ENCODE results near the gene FGFR1OP2.

DNA sequence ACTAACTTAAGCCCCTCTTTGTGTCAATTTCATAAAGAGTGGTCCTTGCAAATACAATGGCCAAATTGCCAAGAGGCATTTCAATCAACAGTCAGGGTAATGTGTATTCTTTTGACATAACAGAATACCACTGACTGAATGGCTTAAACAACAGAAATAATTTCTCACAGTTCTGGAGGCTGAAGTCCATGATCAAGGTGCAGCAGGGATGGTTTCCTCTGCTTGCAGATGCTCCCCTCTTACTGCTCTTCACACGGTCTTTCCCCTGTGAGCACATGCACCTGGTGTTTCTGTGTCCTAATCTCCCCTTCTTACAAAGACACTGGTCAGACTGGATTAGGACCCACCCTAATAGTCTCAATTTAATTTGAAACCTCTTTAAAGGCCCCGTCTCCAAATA lies 31.9 kb downstream of the FGFR1OP2 start:
- TF ChIP-seq, protein P1, sequence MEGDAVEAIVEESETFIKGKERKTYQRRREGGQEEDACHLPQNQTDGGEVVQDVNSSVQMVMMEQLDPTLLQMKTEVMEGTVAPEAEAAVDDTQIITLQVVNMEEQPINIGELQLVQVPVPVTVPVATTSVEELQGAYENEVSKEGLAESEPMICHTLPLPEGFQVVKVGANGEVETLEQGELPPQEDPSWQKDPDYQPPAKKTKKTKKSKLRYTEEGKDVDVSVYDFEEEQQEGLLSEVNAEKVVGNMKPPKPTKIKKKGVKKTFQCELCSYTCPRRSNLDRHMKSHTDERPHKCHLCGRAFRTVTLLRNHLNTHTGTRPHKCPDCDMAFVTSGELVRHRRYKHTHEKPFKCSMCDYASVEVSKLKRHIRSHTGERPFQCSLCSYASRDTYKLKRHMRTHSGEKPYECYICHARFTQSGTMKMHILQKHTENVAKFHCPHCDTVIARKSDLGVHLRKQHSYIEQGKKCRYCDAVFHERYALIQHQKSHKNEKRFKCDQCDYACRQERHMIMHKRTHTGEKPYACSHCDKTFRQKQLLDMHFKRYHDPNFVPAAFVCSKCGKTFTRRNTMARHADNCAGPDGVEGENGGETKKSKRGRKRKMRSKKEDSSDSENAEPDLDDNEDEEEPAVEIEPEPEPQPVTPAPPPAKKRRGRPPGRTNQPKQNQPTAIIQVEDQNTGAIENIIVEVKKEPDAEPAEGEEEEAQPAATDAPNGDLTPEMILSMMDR (IDR thresholded peaks at IDR 0.05), result no peak
- no peak for TF ChIP-seq POLR2A (IDR thresholded peaks at IDR 0.05)
